Keratinocyte (primary cell): ENCODE results near the gene KLHL2.

Experiments
- CTCF ChIP-seq, 3 experiments: IDR thresholded peaks in 1 of 3; conservative IDR thresholded peaks in 1 of 3; optimal IDR thresholded peaks in 1 of 3; 2 replicates in 2 of 3; 3 replicates in 1 of 3; pipeline versions ENCODE3 to v1.5.1; 2011; ENCODE audit warnings: low read length in 3 of 3, mild to moderate bottlenecking in 3 of 3, moderate library complexity in 2 of 3, control low read depth in 1 of 3, inconsistent platforms in 1 of 3; ENCODE audit not compliant: insufficient read depth in 2 of 3; ENCODE audit errors: extremely low read depth in 1 of 3
- EZH2 ChIP-seq: IDR thresholded peaks from one replicate; pipeline ENCODE4 v1.6.1; 2012; ENCODE audit warnings: inconsistent platforms, mild to moderate bottlenecking, low read length, moderate library complexity

GRCh38 chr4:165367040-165367439 is 159.7 kb downstream of the KLHL2 start:
- TF ChIP-seq CTCF (optimal IDR thresholded peaks at IDR 0.05 in 1 of 3, IDR thresholded peaks at IDR 0.05 in 1 of 3, conservative IDR thresholded peaks at IDR 0.05 in 1 of 3; ENCODE audit: extremely low read depth in 1 of 3, insufficient read depth in 2 of 3, low read length in 3 of 3) (no peak), EZH2 (no peak)
